HG03159 (cell line): ENCODE data around the gene CBFA2T2.
"Not testable (repeated sequence)": the region's sequence is repeated elsewhere in the genome, so short reads cannot be mapped to it uniquely, and the experiment has no call there.

ENCODE experiments used
- ATAC-seq: cut with Tn5 transposase; IDR thresholded peaks from one replicate; pipeline ENCODE4 v1.9.1; 2021; ENCODE audit warnings: mild to moderate bottlenecking, moderate library complexity; ENCODE audit not compliant: unreplicated experiment

Gene CBFA2T2

DNA sequence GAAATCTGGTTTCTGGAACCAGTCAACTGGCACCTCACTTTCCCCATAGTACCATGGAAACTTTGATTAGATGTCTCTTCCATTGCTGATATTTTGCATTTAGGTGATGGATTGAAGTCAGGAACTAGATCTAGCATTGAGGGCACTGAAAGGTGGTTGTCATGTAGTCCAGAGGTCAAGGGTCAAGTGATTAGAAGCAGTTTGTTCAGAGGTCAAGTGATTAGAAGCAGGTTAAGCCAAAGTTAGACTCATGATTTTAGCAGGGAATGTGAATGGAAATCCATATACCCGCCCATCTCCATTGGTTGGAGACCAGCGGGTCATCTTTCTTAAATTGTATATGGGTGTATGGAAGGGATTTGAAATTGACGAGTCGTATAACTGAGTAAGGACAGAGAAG, 51.2 kb downstream of the CBFA2T2 start:
- no peak for ATAC-seq

DNA sequence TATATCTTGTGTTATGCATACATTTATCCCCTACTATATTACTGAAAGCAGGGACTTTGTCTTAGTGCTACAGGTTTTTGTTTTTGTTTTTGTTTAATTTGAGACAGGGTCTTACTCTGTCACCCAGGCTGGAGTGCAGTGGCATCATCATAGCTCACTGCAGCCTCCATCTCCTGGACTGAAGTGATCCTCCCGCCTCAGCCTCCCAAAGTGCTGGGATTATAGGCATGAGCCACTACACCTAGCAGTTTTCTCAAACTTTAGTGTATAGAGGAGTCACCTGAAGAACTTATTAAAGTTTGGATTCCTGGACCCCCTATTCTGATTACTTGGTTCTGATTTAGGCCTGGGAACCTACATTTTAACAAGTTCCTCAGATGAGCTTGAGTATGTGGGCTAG, 51.9 kb downstream of the CBFA2T2 start:
- ATAC-seq = no peak

DNA sequence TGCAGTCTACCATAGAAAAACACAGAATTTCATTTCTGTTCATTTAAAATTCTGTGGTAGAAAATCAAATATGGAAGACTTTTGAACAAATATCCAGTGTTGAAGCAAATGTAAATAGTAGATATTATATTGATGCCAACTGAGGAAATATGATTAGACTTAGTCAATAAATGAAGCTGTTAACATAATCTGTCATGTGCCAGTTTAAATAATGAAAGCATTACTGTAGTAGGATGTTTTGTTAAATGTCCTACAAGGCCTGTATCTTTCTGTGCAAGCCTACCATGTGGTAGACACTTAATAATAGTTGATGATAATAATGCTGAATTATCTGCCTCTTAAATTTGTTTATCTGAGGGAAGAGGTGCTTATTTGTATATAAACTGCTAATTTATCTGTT, 55.9 kb downstream of the CBFA2T2 start:
- ATAC-seq = no peak

DNA sequence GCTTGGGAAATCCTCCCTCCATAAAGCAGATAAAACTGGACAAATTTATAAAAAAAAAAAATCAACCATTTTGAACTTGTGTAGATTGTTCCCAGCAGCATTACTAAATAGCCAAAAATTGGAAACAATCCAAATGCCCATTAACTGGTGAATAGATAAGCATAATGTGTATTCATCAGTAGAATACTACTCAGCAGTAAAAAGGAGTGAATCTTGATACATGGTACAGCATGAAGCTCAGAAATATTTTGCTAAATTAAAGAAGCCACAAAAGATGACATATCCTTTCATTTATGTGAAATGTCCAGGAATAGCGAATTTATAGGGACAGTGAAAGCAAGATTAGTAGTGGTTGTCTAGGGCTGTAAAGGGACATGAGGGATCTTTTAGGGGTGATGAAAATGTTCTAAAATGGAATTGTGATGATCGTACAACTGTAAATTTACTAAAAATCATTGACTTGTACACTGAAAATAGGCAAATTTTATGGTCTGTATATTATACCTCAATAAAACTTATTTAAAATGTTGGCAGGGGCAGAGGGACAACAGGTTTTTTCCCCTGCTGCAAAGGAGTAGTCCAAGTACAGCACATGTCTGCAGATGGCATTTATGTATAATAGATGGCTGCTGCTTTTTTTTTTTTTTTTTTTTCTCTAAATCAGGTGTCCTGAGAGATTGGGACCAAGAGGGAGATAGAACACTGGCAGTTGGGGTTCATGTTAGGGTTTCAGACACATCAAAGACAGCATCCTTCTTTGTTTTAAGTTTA, 59.5 kb downstream of the CBFA2T2 start:
- ATAC-seq = no peak

DNA sequence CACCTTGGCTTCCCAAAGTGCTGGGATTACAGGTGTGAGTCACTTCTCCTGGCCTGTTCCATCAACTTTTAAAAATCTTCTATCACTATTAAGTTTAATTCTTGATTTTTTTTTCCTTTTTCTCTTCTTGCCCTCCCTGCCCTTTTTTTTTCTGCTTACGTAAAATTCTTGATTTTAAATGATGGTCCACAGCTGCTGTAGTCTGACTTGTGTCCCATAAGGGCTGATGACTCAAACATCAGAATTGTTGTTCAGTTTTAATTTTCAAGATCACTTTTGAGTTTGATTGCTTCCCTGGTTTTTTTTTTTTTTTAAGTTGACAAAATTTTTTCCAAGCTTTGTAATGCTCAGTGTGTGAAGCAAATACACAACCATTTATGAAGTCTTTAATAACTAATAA, 61.9 kb downstream of the CBFA2T2 start:
- ATAC-seq = no peak

DNA sequence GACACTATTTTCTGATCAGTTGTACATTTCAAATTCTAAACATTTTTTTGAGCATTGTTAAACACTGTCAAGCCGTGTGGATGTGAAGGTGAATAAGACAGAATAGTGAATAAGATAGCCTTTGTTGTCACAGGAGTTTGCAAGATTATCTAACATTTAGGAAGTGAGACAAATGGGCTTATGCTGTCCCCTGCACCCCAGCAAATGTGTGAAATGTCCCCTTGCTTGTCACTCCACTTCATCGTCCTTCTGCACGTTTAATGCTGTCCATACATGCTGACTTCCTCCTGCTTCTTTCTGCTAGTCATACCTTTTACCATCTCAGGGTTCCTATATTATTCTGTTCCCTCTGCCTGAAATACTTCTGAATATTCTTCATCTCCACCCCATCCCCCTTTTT, 62.6 kb downstream of the CBFA2T2 start:
- no peak for ATAC-seq

DNA sequence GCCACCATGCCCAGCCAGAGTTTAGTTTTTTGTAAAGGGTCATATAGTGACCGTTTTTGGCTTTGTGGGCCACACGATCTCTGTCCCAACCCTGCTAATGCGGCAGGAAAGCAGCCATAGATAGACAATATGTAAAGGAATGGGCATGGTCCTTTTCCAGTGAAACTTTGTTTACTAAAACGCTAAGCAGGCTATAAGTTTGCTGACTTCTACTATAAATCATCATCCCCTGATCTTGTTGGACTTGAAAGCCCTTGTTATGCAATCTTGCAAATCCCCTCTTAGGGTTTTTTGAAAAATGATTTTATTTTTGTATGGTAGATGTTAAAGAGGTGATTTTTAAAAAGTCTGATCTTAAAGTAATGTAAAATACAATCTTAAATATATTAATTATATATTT, 63.6 kb downstream of the CBFA2T2 start:
- no peak for ATAC-seq

DNA sequence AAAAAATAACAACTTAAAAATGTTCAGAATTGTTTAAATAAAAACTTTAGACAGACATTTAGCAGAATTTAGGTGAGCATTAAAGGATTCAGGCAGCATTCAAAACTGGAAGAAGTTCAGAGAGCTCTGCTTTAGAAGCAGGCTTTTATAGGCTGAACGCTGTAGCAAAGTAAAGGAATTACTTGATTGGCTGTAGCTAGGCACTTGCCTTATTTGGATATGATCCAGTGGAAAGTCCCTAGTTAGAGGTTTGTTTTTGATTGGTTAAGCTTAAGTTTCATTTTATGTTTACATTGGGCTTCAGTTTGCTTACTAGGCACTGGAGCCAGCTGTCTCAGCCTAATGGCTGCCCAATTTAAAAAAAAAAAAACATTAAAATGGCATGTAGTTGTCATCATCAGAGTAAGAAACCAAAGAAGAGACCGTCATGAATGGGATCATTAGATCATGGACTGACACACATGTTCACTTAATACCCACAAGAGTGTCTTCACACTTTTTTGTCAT, 65.1 kb downstream of the CBFA2T2 start:
- ATAC-seq = peak; percentile 93

DNA sequence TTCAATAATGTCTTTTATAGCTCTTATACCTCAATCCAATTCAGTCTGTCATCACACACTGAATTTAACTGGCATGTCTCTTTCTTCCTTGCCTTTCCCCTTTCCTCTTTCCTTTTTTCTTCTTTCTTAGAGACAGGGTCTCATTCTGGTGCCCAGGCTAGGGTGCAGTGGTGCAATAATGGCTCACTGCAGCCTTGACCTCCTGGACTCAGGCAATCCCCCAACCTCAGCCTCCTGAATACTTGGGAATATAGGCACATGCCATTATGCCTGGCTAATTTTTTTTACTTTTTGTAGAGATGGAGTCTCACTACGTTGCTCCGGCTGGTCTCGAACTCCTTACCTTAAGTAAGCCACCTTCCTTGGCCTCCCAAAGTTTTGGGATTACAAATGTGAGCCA, 65.9 kb downstream of the CBFA2T2 start:
- ATAC-seq = no peak

DNA sequence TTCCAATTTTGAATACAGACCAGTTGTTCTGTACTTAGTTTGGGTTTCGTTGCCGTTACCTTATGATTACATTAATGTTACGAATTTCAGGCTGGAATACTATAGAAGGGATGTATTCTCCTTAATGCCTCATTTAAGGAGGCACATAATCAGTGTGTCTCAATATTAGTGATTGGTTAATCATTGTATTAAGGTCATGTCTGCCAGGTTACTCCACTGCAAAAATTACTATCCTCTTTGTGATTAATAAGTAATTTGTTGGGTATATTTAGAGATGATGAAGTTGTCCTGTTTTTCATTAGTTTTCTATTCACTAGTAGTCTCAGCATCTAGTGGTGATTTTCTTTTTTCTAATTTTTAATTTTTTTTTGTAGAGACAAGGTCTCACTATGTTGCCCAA, 66.3 kb downstream of the CBFA2T2 start:
- no peak for ATAC-seq

DNA sequence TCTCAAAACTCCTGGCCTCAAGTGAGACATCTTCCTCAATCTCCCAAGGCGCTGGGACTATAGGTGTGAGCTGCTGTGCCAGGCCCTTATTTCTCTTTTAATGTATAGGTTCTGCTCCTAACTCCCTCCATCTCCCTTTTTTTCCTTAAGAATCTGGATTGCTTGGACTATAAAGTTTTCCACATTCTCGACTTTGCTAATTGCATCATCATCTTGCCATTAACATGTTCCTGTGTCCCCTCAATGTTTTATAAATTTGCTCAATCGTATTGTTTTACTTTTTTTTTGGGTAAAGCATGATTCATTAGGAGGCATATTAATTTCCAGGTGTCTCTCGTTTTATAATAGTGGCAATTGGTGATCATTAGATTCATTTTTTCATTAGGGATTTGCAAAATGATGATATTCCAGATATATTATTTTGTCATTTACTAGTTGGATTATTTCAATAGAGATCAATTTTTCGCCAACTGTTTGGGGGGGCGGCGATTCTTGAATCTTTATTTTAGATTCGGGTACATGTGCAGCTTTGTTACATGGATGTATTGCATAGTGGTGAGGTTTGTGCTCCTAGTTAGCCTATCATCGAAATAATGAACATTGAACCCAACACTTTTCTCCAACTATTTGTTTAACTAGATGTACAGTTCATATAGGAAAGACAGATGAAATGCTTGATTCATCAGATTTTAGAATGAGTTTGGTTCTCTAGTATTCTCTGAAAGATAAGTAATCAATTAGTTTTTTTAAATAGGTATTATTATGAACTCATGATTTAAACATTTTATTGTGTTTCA, 68.7 kb downstream of the CBFA2T2 start:
- no peak for ATAC-seq

DNA sequence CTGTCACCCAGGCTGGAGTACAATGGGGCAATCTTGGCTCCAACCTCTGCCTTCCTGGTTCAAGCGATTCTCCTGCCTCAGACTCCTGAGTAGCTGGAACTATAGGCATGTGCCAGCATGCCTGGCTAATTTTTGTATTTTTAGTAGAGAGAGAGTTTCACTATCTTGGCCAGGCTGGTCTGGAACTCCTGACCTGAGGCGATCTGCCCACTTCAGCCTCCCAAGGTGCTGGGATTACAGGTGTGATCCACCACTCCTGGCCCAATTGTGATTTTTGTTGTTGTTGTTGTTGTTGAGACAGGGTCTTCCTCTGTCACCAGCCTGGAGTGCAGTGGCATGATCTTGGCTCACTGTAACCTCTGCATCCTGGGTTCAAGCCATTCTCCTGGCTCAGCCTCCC, 69.3 kb downstream of the CBFA2T2 start:
- ATAC-seq = no peak

DNA sequence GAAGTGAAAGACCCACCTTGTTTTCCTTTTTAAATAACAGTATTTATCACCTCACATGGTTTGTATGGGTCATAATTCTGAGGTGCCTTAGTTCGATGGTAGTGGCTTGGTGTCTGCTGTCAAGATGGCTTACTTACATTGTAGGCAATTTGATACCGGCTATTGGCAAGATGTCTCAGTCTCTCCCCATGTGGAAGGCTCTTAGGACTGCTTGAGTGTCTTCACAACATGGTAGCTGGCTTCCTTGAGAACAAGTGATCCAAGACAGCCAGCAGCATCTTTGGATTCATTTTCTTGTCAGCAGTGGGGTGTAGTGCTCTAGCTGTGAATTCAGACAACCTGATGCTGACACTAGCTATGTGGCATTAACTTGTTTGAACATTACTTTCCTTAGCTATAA, 70.1 kb downstream of the CBFA2T2 start:
- no peak for ATAC-seq

DNA sequence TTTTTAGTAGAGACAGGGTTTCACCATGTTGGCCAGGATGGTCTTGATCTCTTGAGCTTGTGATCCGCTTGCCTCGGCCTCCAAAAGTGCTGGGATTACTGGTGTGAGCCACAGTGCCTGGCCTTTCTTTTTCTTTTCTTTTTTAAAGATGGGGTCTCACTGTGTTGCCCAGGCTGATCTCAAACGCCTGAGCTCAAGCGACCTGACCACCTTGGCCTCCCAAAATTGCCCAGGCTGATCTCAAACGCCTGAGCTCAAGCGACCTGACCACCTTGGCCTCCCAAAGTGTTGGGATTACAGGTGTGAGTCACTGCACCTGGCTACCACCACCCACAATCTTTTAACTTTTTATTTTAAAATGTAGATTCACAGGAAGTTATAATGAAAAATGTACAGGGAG, 71.2 kb downstream of the CBFA2T2 start:
- not testable (repeated sequence) for ATAC-seq

DNA sequence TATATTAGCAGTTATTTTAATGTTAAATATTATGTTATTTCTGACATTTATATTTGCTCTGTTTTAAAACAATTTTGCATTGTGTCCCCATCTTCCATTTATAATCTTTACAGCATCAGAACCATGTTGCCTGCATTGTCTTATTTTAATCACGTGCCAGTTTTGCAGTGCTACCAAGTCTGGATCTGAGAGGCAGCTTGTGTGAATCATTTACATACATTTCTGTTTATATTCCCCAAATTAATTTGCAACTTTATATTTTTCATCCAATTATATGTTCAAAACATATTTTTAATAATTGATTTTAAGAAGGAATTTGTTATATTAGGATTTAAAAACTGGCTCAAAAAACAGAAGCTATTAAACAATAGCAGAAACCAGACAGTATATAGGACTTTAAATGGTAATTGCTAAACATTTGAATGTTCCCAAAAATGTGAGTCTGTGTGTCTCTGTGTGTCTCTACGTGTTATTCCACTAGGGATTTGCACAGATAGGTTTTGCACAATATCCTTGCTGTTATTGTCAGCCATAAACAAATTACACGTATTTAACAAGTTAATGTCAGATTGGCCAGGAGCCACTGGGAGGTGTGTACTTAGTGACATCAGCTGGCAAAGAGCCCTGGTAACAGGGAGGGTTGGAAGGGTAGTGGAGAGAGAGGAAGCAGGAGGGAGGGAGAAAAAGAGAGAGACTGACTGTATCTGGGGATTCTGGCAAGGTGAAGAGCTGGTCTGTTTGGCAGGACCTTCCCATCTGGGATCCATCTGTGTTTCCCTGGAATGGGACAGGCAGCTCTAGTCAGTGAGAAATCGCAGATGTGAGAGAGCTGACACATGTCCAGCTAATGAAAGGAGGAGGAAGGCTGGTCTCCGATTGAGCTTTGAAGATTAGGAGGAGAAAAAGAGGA, 72.1 kb downstream of the CBFA2T2 start:
- no peak for ATAC-seq

DNA sequence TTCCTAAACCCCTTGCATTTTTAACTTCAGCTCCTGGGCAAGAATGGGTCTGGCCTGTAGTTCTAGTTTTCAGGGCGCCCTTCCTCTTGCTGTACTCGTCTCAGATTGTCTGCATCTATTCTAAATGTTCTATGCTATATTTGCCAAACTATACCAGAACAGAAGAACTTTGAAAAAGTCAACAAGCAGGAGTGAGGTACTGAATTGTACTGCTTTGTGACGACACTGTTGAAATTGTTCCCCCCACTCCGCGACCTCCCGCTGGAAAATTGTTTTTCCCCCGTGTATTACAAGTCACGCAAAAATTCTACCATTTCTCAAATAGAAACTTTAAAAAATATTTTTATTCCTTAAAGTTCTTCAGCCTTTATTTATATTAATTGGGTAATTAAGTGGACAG, 73.9 kb downstream of the CBFA2T2 start:
- ATAC-seq = no peak

DNA sequence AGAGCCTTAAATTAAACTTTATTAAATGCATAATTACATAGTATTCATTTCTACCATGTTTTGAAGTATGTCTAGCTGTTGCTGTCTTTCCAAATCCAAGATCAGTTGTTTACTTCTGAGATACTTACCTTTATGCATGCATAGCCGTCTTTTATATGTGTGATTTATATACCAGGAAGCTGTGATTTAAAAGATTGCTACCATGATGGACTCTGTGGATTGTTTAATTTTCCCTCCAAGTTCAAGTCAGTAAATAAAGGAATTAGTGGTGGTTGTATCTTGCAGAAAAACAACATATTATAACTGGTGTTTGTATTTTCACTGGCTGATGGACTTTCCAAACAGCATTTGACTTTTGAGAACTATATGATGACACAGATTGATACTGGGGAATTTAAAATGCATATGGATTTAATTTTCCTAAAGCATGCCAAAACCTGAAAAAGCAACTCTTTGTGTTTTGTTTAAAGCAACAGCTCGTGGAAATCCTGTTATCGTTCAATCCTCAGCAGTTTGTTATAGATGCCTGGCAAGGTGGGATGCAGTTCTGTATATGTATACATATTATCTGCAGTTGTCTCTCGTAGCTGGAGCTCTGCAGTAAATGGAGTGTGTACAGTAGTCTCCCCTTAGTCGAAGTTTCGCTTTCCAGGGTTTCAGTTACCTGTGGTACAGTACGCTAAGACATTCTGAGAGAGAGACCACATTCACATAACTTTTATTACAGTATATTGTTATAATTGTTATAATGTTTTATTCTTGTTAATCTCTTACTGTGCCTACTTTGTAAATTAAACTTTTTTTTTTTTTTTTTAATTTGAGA, 77.1 kb downstream of the CBFA2T2 start:
- no peak for ATAC-seq

DNA sequence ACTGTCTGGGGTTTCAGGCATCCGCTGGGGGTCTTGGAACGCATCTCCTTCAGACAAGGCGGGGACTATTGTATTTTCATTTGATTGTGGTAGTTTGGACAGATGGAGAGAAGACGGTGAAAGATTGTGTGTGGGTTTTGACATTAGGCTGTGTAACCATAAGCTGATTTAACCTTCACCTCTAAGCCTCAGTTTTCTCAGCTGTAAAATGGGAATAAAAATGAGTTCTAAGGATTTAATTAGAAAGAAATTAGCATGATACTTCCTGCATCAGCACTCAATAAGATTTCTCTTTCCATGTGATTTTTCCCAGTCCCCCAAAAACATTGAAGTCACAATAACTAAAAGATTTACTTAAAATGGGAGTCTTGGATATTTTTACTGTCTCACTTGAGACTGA, 78.1 kb downstream of the CBFA2T2 start:
- no peak for ATAC-seq

DNA sequence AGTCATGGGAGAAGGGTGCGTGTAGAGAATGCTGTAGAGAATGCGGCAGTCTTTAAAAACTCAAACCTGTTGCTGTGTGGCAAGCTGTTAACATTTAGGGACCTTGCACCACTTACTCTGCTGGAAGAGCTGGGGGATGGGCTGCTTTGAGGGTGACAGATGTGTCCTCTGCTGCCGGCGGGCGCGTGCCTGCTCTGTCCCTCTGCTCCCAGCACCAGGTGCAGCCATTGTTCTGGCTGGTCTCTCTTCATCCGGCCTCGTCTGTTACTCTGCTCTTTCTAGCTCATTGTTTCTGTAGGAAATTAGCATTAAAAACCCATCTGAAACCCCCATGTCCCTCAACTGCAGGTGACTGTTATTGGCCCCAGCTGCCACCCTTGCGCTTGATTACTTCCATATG, 78.5 kb downstream of the CBFA2T2 start:
- ATAC-seq = no peak
